Endothelial cell of umbilical vein (primary cell): ENCODE measurements around the gene PI4K2B. TPM values are rescaled to one million over a fixed set of nuclear protein-coding genes. Genes with fewer than 3 reads are reported as not detected.

Experiments
- BruUV-seq: library from RNA; stranded (reverse); fragments of 400-500 nt; replicated peaks from 2 replicates; lab custom pipeline; 2021; lab: Mats Ljungman, UMichigan
- CTCF ChIA-PET: fragments of 300-600, 350-600 bp; sonication (Branson Sonifier 250); formaldehyde crosslinking; loops from one replicate; lab custom pipeline; 2021; ENCODE audit warnings: antibody characterized with exemption, inconsistent platforms; lab: Charles Lee
- POLR2A ChIA-PET: fragments of 300-600, 350-600 bp; sonication (Branson Sonifier 250); formaldehyde crosslinking; loops from one replicate; lab custom pipeline; 2021; ENCODE audit warnings: antibody characterized with exemption, inconsistent platforms; lab: Charles Lee
- DNase-seq: peaks from one replicate; pipeline ENCODE4 v3.0.0-alpha.2; 2011; ENCODE audit warnings: low read depth, low spot score
- FAIRE-seq: peaks from 2 replicates; lab custom pipeline; 2011; peaks lifted over from hg19 to GRCh38; lab: Jason Lieb, UNC
- H2AFZ ChIP-seq: 2 replicates; pipeline ENCODE4 v1.6.0; 2012; ENCODE audit warnings: low read depth, low read length, control low read depth, inconsistent platforms
- H3K27ac ChIP-seq: 2 replicates; pipeline ENCODE4 v1.5.1; 2011; ENCODE audit warnings: low read depth, mild to moderate bottlenecking, control low read depth, low read length, moderate library complexity; ENCODE audit not compliant: insufficient read depth
- H3K27me3 ChIP-seq, 2 experiments: 2 replicates each; pipeline versions ENCODE4 v1.6.0 to v1.6.1; 2011; ENCODE audit warnings: low read length in 2 of 2, mixed read lengths in 1 of 2; ENCODE audit not compliant: control insufficient read depth in 2 of 2, insufficient read depth in 2 of 2
- H3K36me3 ChIP-seq, 2 experiments: 2 replicates in 1 of 2; 3 replicates in 1 of 2; pipeline ENCODE4 v1.5.1; 2011; ENCODE audit warnings: low read length in 2 of 2, mild to moderate bottlenecking in 1 of 2, moderate library complexity in 1 of 2; ENCODE audit not compliant: control insufficient read depth in 2 of 2, insufficient read depth in 2 of 2; ENCODE audit errors: extremely low read depth in 1 of 2
- H3K4me1 ChIP-seq: 3 replicates; pipeline ENCODE4 v1.5.1; 2011; ENCODE audit warnings: mild to moderate bottlenecking, low read length; ENCODE audit not compliant: control insufficient read depth, insufficient read depth; ENCODE audit errors: extremely low read depth
- H3K4me2 ChIP-seq: 2 replicates; pipeline ENCODE4 v1.6.1; 2011; ENCODE audit warnings: low read length, control low read depth, mixed read lengths; ENCODE audit not compliant: insufficient read depth
- H3K4me3 ChIP-seq, 3 experiments: fragments of 200-600 bp in 1 of 3; sonication (generic), shearing (Covaris generic) in 1 of 3; replicated peaks in 1 of 3; 2 replicates each; pipeline ENCODE4 v1.5.1; 2011 to 2016; ENCODE audit warnings: control low read depth in 3 of 3, low read length in 3 of 3, mild to moderate bottlenecking in 2 of 3, inconsistent platforms in 1 of 3, low read depth in 1 of 3, moderate library complexity in 1 of 3; ENCODE audit not compliant: insufficient read depth in 1 of 3
- H3K79me2 ChIP-seq: 2 replicates; pipeline ENCODE4 v1.6.0; 2012; ENCODE audit warnings: low read length, inconsistent platforms; ENCODE audit not compliant: control insufficient read depth, insufficient read depth
- H3K9ac ChIP-seq: replicated peaks from 2 replicates; pipeline ENCODE3; 2011; ENCODE audit warnings: low read length, control low read depth; ENCODE audit not compliant: insufficient read depth; ENCODE audit errors: extremely low read depth
- H3K9me1 ChIP-seq: replicated peaks from 3 replicates; pipeline ENCODE4 v1.6.0; 2011; ENCODE audit warnings: mild to moderate bottlenecking, low read length; ENCODE audit not compliant: control insufficient read depth, insufficient read depth; ENCODE audit errors: extremely low read depth
- H3K9me3 ChIP-seq: replicated peaks from 2 replicates; pipeline ENCODE4 v1.5.1; 2012; ENCODE audit warnings: low read length, inconsistent platforms; ENCODE audit not compliant: control insufficient read depth, insufficient read depth
- H4K20me1 ChIP-seq: replicated peaks from 2 replicates; pipeline ENCODE3; 2011; ENCODE audit warnings: mild to moderate bottlenecking, low read length; ENCODE audit not compliant: control insufficient read depth, insufficient read depth; ENCODE audit errors: extremely low read depth
- EZH2 ChIP-seq: IDR thresholded peaks from 2 replicates; pipeline ENCODE4 v1.6.1; 2012; ENCODE audit warnings: borderline replicate concordance, low read depth, mild to moderate bottlenecking, moderate library complexity, low read length, inconsistent platforms; ENCODE audit not compliant: severe bottlenecking
- FOS ChIP-seq: IDR thresholded peaks from 2 replicates; pipeline ENCODE4 v1.6.1; 2011; ENCODE audit warnings: mild to moderate bottlenecking, low read length, moderate library complexity, borderline replicate concordance; ENCODE audit not compliant: insufficient read depth
- GATA2 ChIP-seq: IDR thresholded peaks from 2 replicates; pipeline ENCODE4 v1.7.0; 2011; ENCODE audit warnings: low read depth, mild to moderate bottlenecking, moderate library complexity, mixed read lengths, low read length; ENCODE audit not compliant: insufficient read length, insufficient read depth
- JUN ChIP-seq: IDR thresholded peaks from 2 replicates; pipeline ENCODE4 v1.6.1; 2011; ENCODE audit warnings: borderline replicate concordance, low read depth; ENCODE audit not compliant: insufficient read length, insufficient read depth
- MAX ChIP-seq: IDR thresholded peaks from 2 replicates; pipeline ENCODE4 v1.6.1; 2011; ENCODE audit not compliant: insufficient read depth, insufficient read length
- MYC ChIP-seq: IDR thresholded peaks from one replicate; pipeline ENCODE4 v1.6.1; 2011; ENCODE audit warnings: mild to moderate bottlenecking, low read depth, low read length
- POLR2A ChIP-seq: IDR thresholded peaks from 2 replicates; pipeline ENCODE4 v1.6.1; 2012; ENCODE audit warnings: low read depth, mild to moderate bottlenecking, control low read depth, low read length
- POLR2AphosphoS5 ChIP-seq: IDR thresholded peaks from 2 replicates; pipeline ENCODE4 v1.6.1; 2012; ENCODE audit warnings: low read depth, mild to moderate bottlenecking, control low read depth, low read length, moderate library complexity; ENCODE audit not compliant: insufficient read depth
- dilution Hi-C: fragments of 300-500 bp; cut with MboI; formaldehyde crosslinking; loops from one replicate; pipeline ENCODE4 v1.15.0; 2019; ENCODE audit warnings: low sequenced_read_pairs; ENCODE audit not compliant: extremely low pct_ligation_motif_present
- intact Hi-C: fragments of 100-400 bp; cut with micrococcal nuclease; formaldehyde crosslinking; loops from one replicate; pipeline ENCODE4 v1.10.0; 2022
- polyA plus RNA-seq, 4 experiments: library from polyadenylated mRNA; depleted of rRNA in 3 of 4; stranded (reverse) in 3 of 4; unstranded in 1 of 4; fragments of >200 nt; gene quantifications; 2 replicates each; pipeline versions ENCODE4 v1.2.1 to v1.2.3, GENCODE V29; 2011 to 2012; ENCODE audit warnings: missing spikeins in 1 of 4
- total RNA-seq: library from RNA; stranded (reverse); gene quantifications from 2 replicates; pipeline ENCODE4 v1.2.3, GENCODE V29; 2021
- TF ChIP-seq, protein P1 (sequence below), 2 donors: IDR thresholded peaks; 1 replicate in 1 of 2; 2 replicates in 1 of 2; pipeline ENCODE4 v1.5.1; 2011; ENCODE audit warnings: low read length in 2 of 2, mild to moderate bottlenecking in 2 of 2, moderate library complexity in 2 of 2, control low read depth in 1 of 2, inconsistent platforms in 1 of 2, low read depth in 1 of 2; ENCODE audit not compliant: insufficient read depth in 1 of 2; ENCODE audit errors: extremely low read depth in 1 of 2

PI4K2B gene
- total and polyA plus RNA-seq, 2 donors (not counting 3 experiments of a cell fraction or from before 2014, with no cell fraction given): 3.5 to 19.3 TPM

DNA sequence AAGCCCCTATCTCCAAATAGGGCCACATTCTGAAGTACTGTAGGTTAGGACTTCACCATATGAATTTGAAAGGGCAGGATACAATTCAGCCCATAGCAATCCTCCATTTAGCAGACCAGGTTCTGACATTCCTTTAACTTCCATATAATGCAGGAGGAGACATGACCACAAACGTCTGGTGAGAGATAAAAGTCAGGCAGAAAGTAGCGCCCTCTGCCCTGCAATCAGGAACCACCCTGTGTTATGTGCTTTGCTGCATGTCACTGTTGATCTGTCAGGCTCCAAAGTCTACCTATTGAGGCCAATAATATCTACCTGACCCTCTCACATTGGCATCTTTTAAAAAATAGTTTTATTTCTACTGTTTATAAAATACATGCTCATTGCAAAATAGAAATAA lies 43.4 kb upstream of the PI4K2B start:
- intact Hi-C loops (no loop called here), dilution Hi-C loops (no loop called here)
- Histone ChIP-seq H3K27ac (no peak overlapping the region), H4K20me1 (no peaks in the 10 kb centered on the region), H3K4me2 (no peak overlapping the region), H3K27me3 (no peaks in the 10 kb centered on the region), H3K9ac (no peak overlapping the region), H3K4me1 (no peaks in the 10 kb centered on the region), H3K36me3 (no peaks in the 10 kb centered on the region), H3K4me3 (no peak overlapping the region), H3K79me2 (no peaks in the 10 kb centered on the region), H2AFZ (no peak overlapping the region), H3K9me1 (no peaks in the 10 kb centered on the region), H3K9me3 (no peaks in the 10 kb centered on the region)
- ChIA-PET POLR2A (no interaction called here), CTCF (no interaction called here)
- DNase-seq (no peak), FAIRE-seq (no peak)
- BruUV-seq: no TSS peak
- no peak for TF ChIP-seq EZH2
- TF ChIP-seq GATA2: no peak
- TF ChIP-seq FOS: no peak
- TF ChIP-seq MYC: no peak
- TF ChIP-seq, protein P1, sequence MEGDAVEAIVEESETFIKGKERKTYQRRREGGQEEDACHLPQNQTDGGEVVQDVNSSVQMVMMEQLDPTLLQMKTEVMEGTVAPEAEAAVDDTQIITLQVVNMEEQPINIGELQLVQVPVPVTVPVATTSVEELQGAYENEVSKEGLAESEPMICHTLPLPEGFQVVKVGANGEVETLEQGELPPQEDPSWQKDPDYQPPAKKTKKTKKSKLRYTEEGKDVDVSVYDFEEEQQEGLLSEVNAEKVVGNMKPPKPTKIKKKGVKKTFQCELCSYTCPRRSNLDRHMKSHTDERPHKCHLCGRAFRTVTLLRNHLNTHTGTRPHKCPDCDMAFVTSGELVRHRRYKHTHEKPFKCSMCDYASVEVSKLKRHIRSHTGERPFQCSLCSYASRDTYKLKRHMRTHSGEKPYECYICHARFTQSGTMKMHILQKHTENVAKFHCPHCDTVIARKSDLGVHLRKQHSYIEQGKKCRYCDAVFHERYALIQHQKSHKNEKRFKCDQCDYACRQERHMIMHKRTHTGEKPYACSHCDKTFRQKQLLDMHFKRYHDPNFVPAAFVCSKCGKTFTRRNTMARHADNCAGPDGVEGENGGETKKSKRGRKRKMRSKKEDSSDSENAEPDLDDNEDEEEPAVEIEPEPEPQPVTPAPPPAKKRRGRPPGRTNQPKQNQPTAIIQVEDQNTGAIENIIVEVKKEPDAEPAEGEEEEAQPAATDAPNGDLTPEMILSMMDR (IDR thresholded peaks at IDR 0.05; ENCODE audit: extremely low read depth in 1 of 2, insufficient read depth in 1 of 2, low read depth in 1 of 2, low read length in 2 of 2): no peak
- no peak for TF ChIP-seq POLR2A
- TF ChIP-seq POLR2AphosphoS5: no peak
- no peak for TF ChIP-seq MAX
- TF ChIP-seq JUN: no peak
